ENCODE results near the gene MSTN.

GRCh38 chr2:190098851-190099250 lies 36.3 kb upstream of the MSTN start:
- TF ChIP-seq EZH2 (IDR thresholded peaks at IDR 0.05; ENCODE audit: insufficient read depth, poor library complexity, severe bottlenecking) (no peak), EZH2phosphoT487 (IDR thresholded peaks at IDR 0.05; ENCODE audit: insufficient read depth, low read depth) (no peak)
